Bronchial epithelial cell (primary cell): ENCODE results near the gene ZC3HAV1. TPM values are rescaled to one million over a fixed set of nuclear protein-coding genes. Genes with fewer than 3 reads are reported as not detected.
"Not testable (repeated sequence)": the region's sequence is repeated elsewhere in the genome, so short reads cannot be mapped to it uniquely, and the experiment has no call there.

Experiments used
- DNase-seq: peaks from one replicate; pipeline ENCODE4 v3.0.0-alpha.2; 2010; ENCODE audit warnings: low read depth
- FAIRE-seq: peaks from 2 replicates; lab custom pipeline; 2011; peaks lifted over from hg19 to GRCh38; lab: Jason Lieb, UNC
- H3K27me3 ChIP-seq: 2 replicates; pipeline ENCODE4 v1.5.1; 2011; ENCODE audit warnings: low read length; ENCODE audit not compliant: control insufficient read depth, insufficient read depth
- H3K36me3 ChIP-seq: 2 replicates; pipeline ENCODE4 v1.5.1; 2011; ENCODE audit warnings: low read length; ENCODE audit not compliant: control insufficient read depth, insufficient read depth
- H3K4me3 ChIP-seq: 2 replicates; pipeline ENCODE4 v1.5.1; 2011; ENCODE audit warnings: mild to moderate bottlenecking, low read depth, low read length, control low read depth
- CTCF ChIP-seq: IDR thresholded peaks from 2 replicates; pipeline ENCODE4 v1.5.1; 2011; ENCODE audit warnings: mild to moderate bottlenecking, moderate library complexity, low read length, control low read depth, inconsistent platforms; ENCODE audit not compliant: insufficient read depth, severe bottlenecking
- total RNA-seq: library from RNA; depleted of rRNA; stranded (reverse); fragments of >200 nt; gene quantifications from 2 replicates; pipeline ENCODE4 v1.2.1, GENCODE V29; 2014

Gene ZC3HAV1
- total RNA-seq, 1 donor from 2014 or later: 11.3 TPM

- peaks cover 11% of the 10 kb centered on the region for H3K36me3 ChIP-seq
- FAIRE-seq (no peak), DNase-seq (no peak)
- H3K27me3 ChIP-seq: no peaks in the 10 kb centered on the region
- H3K4me3 ChIP-seq: no peak overlapping the region
- TF ChIP-seq CTCF: no peak
Measured at GRCh38 chr7:139055674-139056073, 53.8 kb downstream of the ZC3HAV1 start.

- not testable (repeated sequence) for H3K27me3 ChIP-seq, H3K4me3 ChIP-seq, DNase-seq, H3K36me3 ChIP-seq, FAIRE-seq
Measured at GRCh38 chr7:139054656-139055055, 54.9 kb downstream of the ZC3HAV1 start.

- TF ChIP-seq CTCF: no peak
- no peak for DNase-seq
- no peak for FAIRE-seq
- Histone ChIP-seq H3K36me3 (peaks cover 10% of the 10 kb centered on the region), H3K27me3 (no peaks in the 10 kb centered on the region), H3K4me3 (no peak overlapping the region)
Measured at GRCh38 chr7:139054101-139054500, 55.4 kb downstream of the ZC3HAV1 start.

GRCh38 chr7:139051655-139052054 is 57.9 kb downstream of the ZC3HAV1 start:
- peaks cover 9% of the 10 kb centered on the region for H3K36me3 ChIP-seq
- no peaks in the 10 kb centered on the region for H3K27me3 ChIP-seq
- FAIRE-seq (no peak), DNase-seq (no peak)
- TF ChIP-seq CTCF: no peak
- H3K4me3 ChIP-seq: no peak overlapping the region

- Histone ChIP-seq H3K36me3 (peaks cover 11% of the 10 kb centered on the region), H3K4me3 (no peak overlapping the region), H3K27me3 (no peaks in the 10 kb centered on the region)
- no peak for TF ChIP-seq CTCF
- FAIRE-seq (no peak), DNase-seq (no peak)
Measured at GRCh38 chr7:139049936-139050335, 59.6 kb downstream of the ZC3HAV1 start.

GRCh38 chr7:139049111-139049510 is 60.4 kb downstream of the ZC3HAV1 start:
- no peak for TF ChIP-seq CTCF
- no peak for FAIRE-seq
- H3K27me3 ChIP-seq: no peaks in the 10 kb centered on the region
- no peak for DNase-seq
- peaks cover 6% of the 10 kb centered on the region for H3K36me3 ChIP-seq
- no peak overlapping the region for H3K4me3 ChIP-seq
